Neutrophil (primary cell): ENCODE data around the gene MYL4.

ENCODE experiments used
- H3K27ac ChIP-seq: fragments of 200-600 bp; sonication (generic); 2 replicates; pipeline ENCODE4 v1.5.1; 2016; ENCODE audit warnings: mild to moderate bottlenecking, moderate library complexity
- H3K27me3 ChIP-seq: fragments of 200-600 bp; sonication (generic); 2 replicates; pipeline ENCODE4 v1.6.0; 2016; ENCODE audit warnings: mild to moderate bottlenecking
- H3K36me3 ChIP-seq: fragments of 200-600 bp; sonication (generic); 2 replicates; pipeline ENCODE4 v1.5.1; 2017
- H3K4me1 ChIP-seq, 2 experiments: fragments of 200-600 bp in 1 of 2; sonication (generic) in 1 of 2; 1 replicate in 1 of 2; 2 replicates in 1 of 2; pipeline versions ENCODE4 v1.5.1 to v1.6.1; 2013 to 2016; ENCODE audit warnings: low read depth in 1 of 2, low read length in 1 of 2, mild to moderate bottlenecking in 1 of 2, moderate library complexity in 1 of 2; ENCODE audit not compliant: control insufficient read depth in 1 of 2, insufficient read depth in 1 of 2
- H3K4me3 ChIP-seq, 2 experiments: fragments of 200-600 bp in 1 of 2; sonication (generic) in 1 of 2; 1 replicate in 1 of 2; 2 replicates in 1 of 2; pipeline ENCODE4 v1.5.1; 2013 to 2016; ENCODE audit warnings: low read depth in 1 of 2, low read length in 1 of 2, mild to moderate bottlenecking in 1 of 2, moderate library complexity in 1 of 2
- H3K9me3 ChIP-seq: fragments of 200-600 bp; sonication (generic); 2 replicates; pipeline ENCODE4 v1.5.1; 2016
- CTCF ChIP-seq: fragments of 200-600 bp; sonication (generic); IDR thresholded peaks from 2 replicates; pipeline ENCODE4 v1.5.1; 2016; ENCODE audit warnings: antibody characterized with exemption

MYL4 gene

GRCh38 chr17:47219621-47220475 lies 10.7 kb downstream of the MYL4 start:
- no peaks in the 10 kb centered on the region for H3K4me1 ChIP-seq
- H3K4me3 ChIP-seq, result no peak overlapping the region
- no peak overlapping the region for H3K27ac ChIP-seq
- H3K36me3 ChIP-seq, result no peaks in the 10 kb centered on the region
- no peaks in the 10 kb centered on the region for H3K9me3 ChIP-seq
- H3K27me3 ChIP-seq, result peaks cover 49% of the 10 kb centered on the region
- TF ChIP-seq CTCF, result no peak

GRCh38 chr17:47220531-47220999 lies 11.4 kb downstream of the MYL4 start:
- Histone ChIP-seq H3K27ac (no peak overlapping the region), H3K4me1 (no peaks in the 10 kb centered on the region), H3K27me3 (peaks cover 49% of the 10 kb centered on the region)

GRCh38 chr17:47221154-47221553 lies 12.0 kb downstream of the MYL4 start:
- TF ChIP-seq CTCF, result no peak

More at GRCh38 chr17:47220531-47220999, 11.4 kb downstream of the MYL4 start:
- H3K36me3 ChIP-seq, result no peaks in the 10 kb centered on the region
- TF ChIP-seq CTCF, result no peak
- H3K9me3 ChIP-seq, result no peaks in the 10 kb centered on the region
- no peak overlapping the region for H3K4me3 ChIP-seq

DNA sequence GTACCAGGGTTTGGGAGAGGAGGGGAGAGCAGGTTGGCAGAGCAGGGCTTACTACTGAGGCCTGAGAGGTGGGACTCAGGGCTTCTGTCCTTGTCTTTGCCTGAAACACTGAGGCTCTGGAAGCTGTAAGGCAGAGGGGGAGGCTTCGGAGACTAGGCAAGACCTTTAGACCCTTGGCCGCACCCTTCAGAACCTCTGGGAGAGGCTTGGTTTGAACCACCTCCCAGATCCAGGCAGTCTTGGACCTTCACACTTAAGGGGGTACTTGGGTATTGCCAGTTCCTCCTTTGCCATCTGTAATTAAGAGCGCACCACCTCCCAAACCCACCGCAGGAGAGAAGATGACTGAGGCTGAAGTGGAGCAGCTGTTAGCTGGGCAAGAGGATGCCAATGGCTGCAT lies 12.9 kb downstream of the MYL4 start:
- TF ChIP-seq CTCF, result no peak
- Histone ChIP-seq H3K9me3 (no peaks in the 10 kb centered on the region), H3K27me3 (peaks cover 45% of the 10 kb centered on the region), H3K4me3 (no peak overlapping the region), H3K4me1 (no peaks in the 10 kb centered on the region), H3K36me3 (no peaks in the 10 kb centered on the region), H3K27ac (no peak overlapping the region)

More at GRCh38 chr17:47221154-47221553, 12.0 kb downstream of the MYL4 start:
- no peak overlapping the region for H3K27ac ChIP-seq
- H3K4me3 ChIP-seq, result no peak overlapping the region
- no peaks in the 10 kb centered on the region for H3K36me3 ChIP-seq
- H3K27me3 ChIP-seq, result peaks cover 49% of the 10 kb centered on the region
- no peaks in the 10 kb centered on the region for H3K4me1 ChIP-seq
- no peaks in the 10 kb centered on the region for H3K9me3 ChIP-seq

DNA sequence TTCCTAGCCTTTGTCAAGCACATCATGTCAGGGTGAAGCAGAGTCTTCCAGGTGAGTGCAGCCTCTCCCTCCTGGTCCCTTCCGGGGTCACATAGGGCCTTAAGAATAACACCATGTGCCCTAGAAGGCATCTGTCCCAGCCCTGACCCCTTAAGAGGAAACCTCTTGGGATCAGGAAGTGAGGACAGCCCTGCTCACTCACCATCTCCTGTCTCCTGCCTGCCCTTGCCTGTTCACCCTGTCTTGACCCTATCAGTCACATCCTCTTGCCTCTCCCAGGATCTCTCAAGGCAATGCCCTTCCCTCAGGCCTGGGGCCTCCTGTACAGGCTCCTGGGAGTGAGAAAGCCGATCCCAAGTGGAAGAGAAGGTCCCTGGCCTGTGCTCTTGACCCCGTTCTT lies 13.9 kb downstream of the MYL4 start:
- H3K4me3 ChIP-seq, result no peak overlapping the region
- TF ChIP-seq CTCF, result no peak
- no peaks in the 10 kb centered on the region for H3K36me3 ChIP-seq
- no peaks in the 10 kb centered on the region for H3K9me3 ChIP-seq
- peaks cover 44% of the 10 kb centered on the region for H3K27me3 ChIP-seq
- no peak overlapping the region for H3K27ac ChIP-seq
- H3K4me1 ChIP-seq, result no peaks in the 10 kb centered on the region
